ENCODE results near the gene FLOT1. TPM values are rescaled to one million over a fixed set of nuclear protein-coding genes. Genes with fewer than 3 reads are reported as not detected.

The FLOT1 gene
- total and polyA plus RNA-seq, 9 of the 15 experiments (the other 6 are each of a cell fraction or from before 2014, with no cell fraction given) = 11.7 to 149 (median 118) TPM

DNA sequence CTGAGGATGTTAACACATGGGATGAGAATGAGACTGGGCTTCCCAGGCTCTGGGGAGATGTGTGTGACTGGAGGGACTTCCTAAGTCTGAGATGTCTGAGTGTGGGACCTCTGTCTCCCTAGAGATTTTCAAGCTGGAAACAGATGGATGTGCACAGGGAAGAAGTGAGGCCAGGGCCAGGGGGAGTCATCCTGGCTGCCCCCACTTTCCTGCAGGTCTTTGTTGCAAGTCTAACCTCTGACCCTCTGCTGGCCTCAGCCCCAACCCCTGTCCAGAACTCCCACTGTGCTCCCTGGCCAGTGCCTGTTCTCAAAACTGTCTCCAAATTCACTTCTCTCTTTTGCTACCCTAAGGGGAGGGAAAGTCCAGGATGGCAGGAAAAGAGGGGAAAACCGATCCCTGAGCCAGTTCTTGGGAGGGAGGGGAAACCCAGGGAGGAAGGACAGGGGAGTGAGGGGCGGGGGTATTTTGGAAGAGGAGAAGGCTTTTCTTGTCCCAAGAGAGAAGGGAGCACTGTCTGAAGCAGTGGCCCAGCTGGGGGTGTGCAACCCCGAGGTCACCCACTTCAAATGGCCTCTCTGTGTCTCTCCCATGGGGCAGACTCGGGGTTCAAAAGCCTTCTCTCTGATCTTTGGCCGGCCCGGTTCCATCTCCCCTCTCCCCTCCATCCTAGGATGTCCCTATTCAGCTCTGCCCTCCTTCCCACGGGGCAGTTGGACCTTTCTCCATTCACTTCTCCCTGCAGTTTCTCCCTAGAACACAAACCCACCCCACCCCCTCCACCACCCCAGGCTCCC lies 59.1 kb downstream of the FLOT1 start (continued):
- TF ChIP-seq CEBPB (tag; IDR thresholded peaks at IDR 0.05) (no peak), KLF6 (CRISPR knock-in tag; IDR thresholded peaks at IDR 0.05; ENCODE audit: borderline replicate concordance) (no peak), POLR2B (IDR thresholded peaks at IDR 0.05; ENCODE audit: low read depth, partially characterized antibody) (no peak), CHD2 (IDR thresholded peaks at IDR 0.05; ENCODE audit: low read depth, low read length) (no peak), ZSCAN29 (IDR thresholded peaks at IDR 0.05) (no peak), ELF2 (CRISPR knock-in tag; IDR thresholded peaks at IDR 0.05) (0 out of 2 replicates have a peak, but pooled peaks have one; percentile 16), STAG1 (CRISPR knock-in tag; IDR thresholded peaks at IDR 0.05; ENCODE audit: borderline replicate concordance) (no peak), PTTG1 (tag; IDR thresholded peaks at IDR 0.05; ENCODE audit: low read depth) (no peak), CBX5 (IDR thresholded peaks at IDR 0.05; ENCODE audit: borderline replicate concordance, low read depth) (no peak), GTF2E2 (tag; IDR thresholded peaks at IDR 0.05) (no peak), CBX1 (IDR thresholded peaks at IDR 0.05; ENCODE audit: low read depth) (no peak; the same call in 1 of the 2 replicates), CC2D1A (IDR thresholded peaks at IDR 0.05) (no peak), JUN (IDR thresholded peaks at IDR 0.05; ENCODE audit: borderline replicate concordance, low read depth, low read length) (no peak), JUN (CRISPR knock-in tag; IDR thresholded peaks at IDR 0.05; ENCODE audit: borderline replicate concordance) (peak; percentile 77; the same call in 1 of the 2 replicates)
- TF ChIP-seq, protein P1, sequence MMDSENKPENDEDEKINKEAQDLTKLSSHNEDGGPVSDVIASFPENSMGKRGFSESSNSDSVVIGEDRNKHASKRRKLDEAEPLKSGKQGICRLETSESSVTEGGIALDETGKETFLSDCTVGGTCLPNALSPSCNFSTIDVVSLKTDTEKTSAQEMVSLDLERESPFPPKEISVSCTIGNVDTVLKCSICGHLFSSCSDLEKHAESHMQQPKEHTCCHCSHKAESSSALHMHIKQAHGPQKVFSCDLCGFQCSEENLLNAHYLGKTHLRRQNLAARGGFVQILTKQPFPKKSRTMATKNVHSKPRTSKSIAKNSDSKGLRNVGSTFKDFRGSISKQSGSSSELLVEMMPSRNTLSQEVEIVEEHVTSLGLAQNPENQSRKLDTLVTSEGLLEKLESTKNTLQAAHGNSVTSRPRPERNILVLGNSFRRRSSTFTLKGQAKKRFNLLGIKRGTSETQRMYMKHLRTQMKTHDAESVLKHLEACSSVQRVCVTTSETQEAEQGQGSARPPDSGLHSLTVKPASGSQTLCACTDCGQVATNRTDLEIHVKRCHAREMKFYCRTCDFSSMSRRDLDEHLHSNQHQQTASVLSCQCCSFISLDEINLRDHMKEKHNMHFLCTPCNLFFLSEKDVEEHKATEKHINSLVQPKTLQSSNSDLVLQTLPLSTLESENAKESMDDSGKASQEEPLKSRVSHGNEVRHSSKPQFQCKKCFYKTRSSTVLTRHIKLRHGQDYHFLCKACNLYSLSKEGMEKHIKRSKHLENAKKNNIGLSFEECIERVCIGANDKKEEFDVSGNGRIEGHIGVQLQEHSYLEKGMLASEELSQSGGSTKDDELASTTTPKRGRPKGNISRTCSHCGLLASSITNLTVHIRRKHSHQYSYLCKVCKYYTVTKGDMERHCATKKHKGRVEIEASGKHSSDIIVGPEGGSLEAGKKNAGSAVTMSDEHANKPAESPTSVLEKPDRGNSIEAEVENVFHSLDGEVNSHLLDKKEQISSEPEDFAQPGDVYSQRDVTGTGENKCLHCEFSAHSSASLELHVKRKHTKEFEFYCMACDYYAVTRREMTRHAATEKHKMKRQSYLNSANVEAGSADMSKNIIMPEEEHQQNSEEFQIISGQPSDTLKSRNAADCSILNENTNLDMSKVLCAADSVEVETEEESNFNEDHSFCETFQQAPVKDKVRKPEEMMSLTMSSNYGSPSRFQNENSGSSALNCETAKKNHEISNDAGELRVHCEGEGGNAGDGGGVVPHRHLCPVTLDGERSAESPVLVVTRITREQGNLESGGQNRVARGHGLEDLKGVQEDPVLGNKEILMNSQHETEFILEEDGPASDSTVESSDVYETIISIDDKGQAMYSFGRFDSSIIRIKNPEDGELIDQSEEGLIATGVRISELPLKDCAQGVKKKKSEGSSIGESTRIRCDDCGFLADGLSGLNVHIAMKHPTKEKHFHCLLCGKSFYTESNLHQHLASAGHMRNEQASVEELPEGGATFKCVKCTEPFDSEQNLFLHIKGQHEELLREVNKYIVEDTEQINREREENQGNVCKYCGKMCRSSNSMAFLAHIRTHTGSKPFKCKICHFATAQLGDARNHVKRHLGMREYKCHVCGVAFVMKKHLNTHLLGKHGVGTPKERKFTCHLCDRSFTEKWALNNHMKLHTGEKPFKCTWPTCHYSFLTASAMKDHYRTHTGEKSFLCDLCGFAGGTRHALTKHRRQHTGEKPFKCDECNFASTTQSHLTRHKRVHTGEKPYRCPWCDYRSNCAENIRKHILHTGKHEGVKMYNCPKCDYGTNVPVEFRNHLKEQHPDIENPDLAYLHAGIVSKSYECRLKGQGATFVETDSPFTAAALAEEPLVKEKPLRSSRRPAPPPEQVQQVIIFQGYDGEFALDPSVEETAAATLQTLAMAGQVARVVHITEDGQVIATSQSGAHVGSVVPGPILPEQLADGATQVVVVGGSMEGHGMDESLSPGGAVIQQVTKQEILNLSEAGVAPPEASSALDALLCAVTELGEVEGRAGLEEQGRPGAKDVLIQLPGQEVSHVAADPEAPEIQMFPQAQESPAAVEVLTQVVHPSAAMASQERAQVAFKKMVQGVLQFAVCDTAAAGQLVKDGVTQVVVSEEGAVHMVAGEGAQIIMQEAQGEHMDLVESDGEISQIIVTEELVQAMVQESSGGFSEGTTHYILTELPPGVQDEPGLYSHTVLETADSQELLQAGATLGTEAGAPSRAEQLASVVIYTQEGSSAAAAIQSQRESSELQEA (IDR thresholded peaks at IDR 0.05; ENCODE audit: low read depth) = 0 out of 2 replicates have a peak, but pooled peaks have one; percentile 3
- TF ChIP-seq, protein P2, sequence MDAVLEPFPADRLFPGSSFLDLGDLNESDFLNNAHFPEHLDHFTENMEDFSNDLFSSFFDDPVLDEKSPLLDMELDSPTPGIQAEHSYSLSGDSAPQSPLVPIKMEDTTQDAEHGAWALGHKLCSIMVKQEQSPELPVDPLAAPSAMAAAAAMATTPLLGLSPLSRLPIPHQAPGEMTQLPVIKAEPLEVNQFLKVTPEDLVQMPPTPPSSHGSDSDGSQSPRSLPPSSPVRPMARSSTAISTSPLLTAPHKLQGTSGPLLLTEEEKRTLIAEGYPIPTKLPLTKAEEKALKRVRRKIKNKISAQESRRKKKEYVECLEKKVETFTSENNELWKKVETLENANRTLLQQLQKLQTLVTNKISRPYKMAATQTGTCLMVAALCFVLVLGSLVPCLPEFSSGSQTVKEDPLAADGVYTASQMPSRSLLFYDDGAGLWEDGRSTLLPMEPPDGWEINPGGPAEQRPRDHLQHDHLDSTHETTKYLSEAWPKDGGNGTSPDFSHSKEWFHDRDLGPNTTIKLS (IDR thresholded peaks at IDR 0.05; ENCODE audit: borderline replicate concordance, low read depth) = no peak
- TF ChIP-seq, protein P3, sequence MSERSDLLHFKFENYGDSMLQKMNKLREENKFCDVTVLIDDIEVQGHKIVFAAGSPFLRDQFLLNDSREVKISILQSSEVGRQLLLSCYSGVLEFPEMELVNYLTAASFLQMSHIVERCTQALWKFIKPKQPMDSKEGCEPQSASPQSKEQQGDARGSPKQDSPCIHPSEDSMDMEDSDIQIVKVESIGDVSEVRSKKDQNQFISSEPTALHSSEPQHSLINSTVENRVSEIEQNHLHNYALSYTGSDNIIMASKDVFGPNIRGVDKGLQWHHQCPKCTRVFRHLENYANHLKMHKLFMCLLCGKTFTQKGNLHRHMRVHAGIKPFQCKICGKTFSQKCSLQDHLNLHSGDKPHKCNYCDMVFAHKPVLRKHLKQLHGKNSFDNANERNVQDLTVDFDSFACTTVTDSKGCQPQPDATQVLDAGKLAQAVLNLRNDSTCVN (CRISPR knock-in tag; IDR thresholded peaks at IDR 0.05) = no peak
